Measurements from ENCODE around the gene CATSPERB.
"Not testable (repeated sequence)": the region's sequence is repeated elsewhere in the genome, so short reads cannot be mapped to it uniquely, and the experiment has no call there.

Gene CATSPERB

DNA sequence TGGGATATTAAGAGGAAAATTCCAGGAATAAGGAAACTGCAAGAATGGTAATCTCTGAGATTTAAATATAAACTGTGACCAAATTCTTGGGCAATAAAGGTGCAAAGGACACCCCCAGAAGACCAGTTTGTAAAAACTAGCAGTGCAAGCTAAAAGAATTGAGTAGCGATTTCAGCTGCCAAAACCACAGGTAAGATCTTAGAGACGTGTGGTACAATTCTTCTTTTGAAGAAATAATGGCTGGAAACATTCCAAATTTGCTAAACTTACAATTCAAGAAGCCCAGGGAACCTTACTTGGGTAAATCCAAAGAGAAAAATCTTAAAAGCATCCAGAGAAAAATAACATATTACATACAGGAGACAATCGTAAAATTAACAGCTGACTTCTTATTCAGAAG lies 12.0 kb downstream of the CATSPERB start:
- no peak overlapping the region for H3K27ac Mint-ChIP-seq
- H3K4me3 Mint-ChIP-seq = no peak overlapping the region
- H3K27me3 Mint-ChIP-seq = no peaks in the 10 kb centered on the region
- H3K4me1 Mint-ChIP-seq (ENCODE audit: low read depth) = peaks cover 11% of the 10 kb centered on the region
- no peaks in the 10 kb centered on the region for H3K36me3 Mint-ChIP-seq
- no peaks in the 10 kb centered on the region for H3K9me3 Mint-ChIP-seq (ENCODE audit: low read depth)

DNA sequence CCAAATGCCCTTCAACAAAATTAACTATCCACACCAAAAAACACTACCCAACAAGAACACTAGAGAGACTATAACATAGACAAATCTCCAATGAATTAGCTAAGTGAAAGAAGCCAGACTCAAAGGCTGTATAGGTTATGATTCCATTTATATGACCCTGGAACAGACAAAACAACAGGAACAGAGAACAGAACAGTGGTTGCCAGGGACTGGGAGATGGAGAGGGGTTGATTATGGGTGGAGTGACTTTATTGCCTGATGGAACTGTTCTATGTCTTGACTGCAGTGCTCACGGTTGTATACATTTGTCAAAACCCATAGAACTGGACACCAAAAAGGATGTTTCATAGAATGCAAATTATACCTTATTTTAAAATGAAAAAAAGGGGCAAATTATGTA lies 14.9 kb downstream of the CATSPERB start:
- H3K27me3 Mint-ChIP-seq = no peaks in the 10 kb centered on the region
- peaks cover 19% of the 10 kb centered on the region for H3K4me1 Mint-ChIP-seq (ENCODE audit: low read depth)
- no peak overlapping the region for H3K4me3 Mint-ChIP-seq
- no peak overlapping the region for H3K27ac Mint-ChIP-seq
- H3K36me3 Mint-ChIP-seq = no peaks in the 10 kb centered on the region
- H3K9me3 Mint-ChIP-seq (ENCODE audit: low read depth) = no peaks in the 10 kb centered on the region

DNA sequence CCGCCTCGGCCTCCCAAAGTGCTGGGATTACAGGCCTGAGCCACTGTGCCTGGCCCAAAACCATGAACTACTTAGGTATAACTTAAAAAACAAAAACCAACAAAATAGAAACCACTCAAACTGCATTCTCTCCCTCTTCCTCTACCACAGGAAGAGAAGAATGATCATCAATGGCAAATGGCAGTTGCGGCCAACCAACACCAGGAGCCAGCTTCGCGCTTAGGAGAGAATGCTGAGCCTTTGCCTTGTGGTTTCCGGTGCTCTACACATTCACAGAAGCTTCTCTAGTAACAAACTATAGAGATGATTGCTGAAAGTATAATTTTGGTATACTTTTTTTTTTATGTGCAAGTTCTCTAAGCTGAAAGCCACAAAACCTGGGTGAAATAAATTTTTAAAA lies 17.1 kb downstream of the CATSPERB start:
- Mint-ChIP-seq H3K36me3 (peaks cover 2% of the 10 kb centered on the region), H3K4me3 (peak overlapping the region; percentile 43), H3K27ac (peak overlapping the region; percentile 48), H3K27me3 (no peaks in the 10 kb centered on the region), H3K4me1 (ENCODE audit: low read depth) (peaks cover 16% of the 10 kb centered on the region), H3K9me3 (ENCODE audit: low read depth) (no peaks in the 10 kb centered on the region)

DNA sequence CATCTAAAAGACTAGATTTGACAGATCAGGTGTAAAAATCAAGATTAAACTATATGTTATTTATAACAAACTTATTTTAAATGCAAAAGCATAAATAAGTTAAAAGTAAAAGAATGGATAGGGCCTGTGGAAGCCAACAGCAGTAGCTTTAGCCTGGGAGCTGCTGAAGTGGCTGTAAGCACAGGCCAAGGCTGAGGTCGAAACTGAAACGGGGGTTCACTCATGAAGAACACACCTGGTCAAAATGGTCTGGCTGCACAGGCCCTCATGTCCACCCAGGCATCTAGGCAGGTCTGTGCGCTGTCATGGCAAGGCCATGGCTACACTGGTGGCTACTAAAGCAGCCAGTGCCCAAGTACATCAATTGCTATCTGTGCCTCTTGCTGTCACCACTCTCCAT lies 23.1 kb downstream of the CATSPERB start:
- Mint-ChIP-seq H3K9me3 (ENCODE audit: low read depth) (no peaks in the 10 kb centered on the region), H3K4me1 (ENCODE audit: low read depth) (no peaks in the 10 kb centered on the region), H3K27me3 (no peaks in the 10 kb centered on the region), H3K36me3 (peaks cover 8% of the 10 kb centered on the region), H3K4me3 (no peak overlapping the region), H3K27ac (no peak overlapping the region)

DNA sequence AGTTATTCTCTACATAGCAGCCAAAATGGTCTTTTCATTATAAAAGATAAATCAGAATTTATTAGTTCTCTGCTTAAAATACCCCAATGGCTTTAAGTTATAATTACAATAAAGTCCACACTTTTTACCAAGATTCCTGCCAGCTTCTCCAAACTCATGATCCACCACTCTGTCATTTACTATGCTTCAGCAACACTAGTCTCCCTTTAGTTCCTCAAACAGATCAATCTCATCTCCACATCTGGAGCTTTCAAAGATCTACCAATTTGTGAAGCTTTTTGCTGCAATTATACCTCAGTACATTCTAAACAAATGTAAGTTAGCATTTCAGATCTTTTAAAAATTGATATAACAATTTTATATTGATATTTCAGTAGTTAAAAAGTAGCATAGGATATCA lies 24.9 kb downstream of the CATSPERB start:
- Mint-ChIP-seq H3K4me1 (ENCODE audit: low read depth) (no peaks in the 10 kb centered on the region), H3K27me3 (no peaks in the 10 kb centered on the region), H3K36me3 (peaks cover 10% of the 10 kb centered on the region), H3K27ac (no peak overlapping the region), H3K4me3 (no peak overlapping the region), H3K9me3 (ENCODE audit: low read depth) (no peaks in the 10 kb centered on the region)

DNA sequence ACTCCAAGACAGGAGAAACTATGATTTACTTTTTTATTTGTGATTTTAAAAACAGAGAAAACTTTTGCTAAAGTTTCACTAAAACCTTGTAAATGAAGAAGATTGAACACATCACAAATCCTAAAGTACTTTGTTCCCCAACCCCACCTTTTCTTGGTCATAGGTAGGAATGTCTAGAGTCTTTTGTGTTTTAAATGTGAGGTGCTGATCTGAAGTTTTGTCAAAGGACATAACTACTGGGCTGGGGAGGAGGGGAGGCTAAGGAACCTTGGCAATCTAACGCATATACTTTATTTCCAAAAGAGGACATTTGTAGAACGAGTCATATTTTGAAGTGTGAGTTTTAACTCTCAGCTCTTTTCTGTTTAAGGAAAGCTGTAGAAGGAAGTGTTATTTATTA lies 37.2 kb downstream of the CATSPERB start:
- H3K27me3 Mint-ChIP-seq = no peaks in the 10 kb centered on the region
- peaks cover 20% of the 10 kb centered on the region for H3K9me3 Mint-ChIP-seq (ENCODE audit: low read depth)
- H3K4me1 Mint-ChIP-seq (ENCODE audit: low read depth) = no peaks in the 10 kb centered on the region
- no peak overlapping the region for H3K27ac Mint-ChIP-seq
- peaks cover 8% of the 10 kb centered on the region for H3K36me3 Mint-ChIP-seq
- H3K4me3 Mint-ChIP-seq = no peak overlapping the region

DNA sequence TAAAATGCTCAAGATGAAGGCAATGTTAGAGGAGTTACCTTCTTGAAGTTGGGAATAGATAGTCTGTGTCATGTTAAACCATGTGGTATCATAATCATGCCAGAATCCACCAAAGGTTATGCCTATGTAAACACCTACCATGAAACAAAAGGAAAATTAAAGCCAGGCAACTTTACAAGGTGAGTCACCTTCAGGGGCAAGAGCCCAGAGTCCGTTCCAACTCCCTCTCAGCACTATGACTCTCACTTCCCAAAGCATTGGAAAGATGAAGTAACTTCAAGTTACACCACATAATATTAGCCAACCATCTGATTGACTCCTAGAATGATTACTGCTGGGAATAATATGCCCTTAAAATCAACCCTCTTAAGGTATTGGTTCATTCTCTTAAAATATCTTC lies 38.5 kb downstream of the CATSPERB start:
- Mint-ChIP-seq H3K4me3 (no peak overlapping the region), H3K36me3 (peaks cover 8% of the 10 kb centered on the region), H3K27ac (no peak overlapping the region)

DNA sequence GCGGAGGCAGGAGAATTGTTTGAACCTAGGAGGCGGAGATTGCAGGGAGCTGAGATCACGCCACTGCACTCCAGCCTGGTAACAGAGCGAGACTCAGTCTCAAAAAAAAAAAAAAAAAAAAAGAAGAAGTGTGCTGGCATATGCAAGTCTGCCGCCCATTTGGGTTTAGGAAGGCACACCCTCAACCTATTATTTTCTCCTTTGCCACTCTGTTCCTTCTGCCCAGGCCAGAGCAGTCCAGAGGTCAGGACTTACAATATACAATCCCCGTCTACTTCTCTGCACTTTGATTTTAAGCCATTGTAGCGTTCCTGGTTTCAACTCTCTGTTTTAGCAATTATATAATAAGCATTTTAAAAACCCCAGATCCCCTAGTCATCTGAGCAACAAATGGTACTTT lies 39.8 kb downstream of the CATSPERB start:
- H3K27me3 Mint-ChIP-seq = no peaks in the 10 kb centered on the region
- no peak overlapping the region for H3K27ac Mint-ChIP-seq
- peaks cover 8% of the 10 kb centered on the region for H3K36me3 Mint-ChIP-seq
- no peak overlapping the region for H3K4me3 Mint-ChIP-seq
- H3K4me1 Mint-ChIP-seq (ENCODE audit: low read depth) = no peaks in the 10 kb centered on the region
- H3K9me3 Mint-ChIP-seq (ENCODE audit: low read depth) = peaks cover 11% of the 10 kb centered on the region

More for the DNA sequence above, 38.5 kb downstream of the CATSPERB start:
- Mint-ChIP-seq H3K27me3 (no peaks in the 10 kb centered on the region), H3K9me3 (ENCODE audit: low read depth) (peaks cover 20% of the 10 kb centered on the region), H3K4me1 (ENCODE audit: low read depth) (no peaks in the 10 kb centered on the region)

DNA sequence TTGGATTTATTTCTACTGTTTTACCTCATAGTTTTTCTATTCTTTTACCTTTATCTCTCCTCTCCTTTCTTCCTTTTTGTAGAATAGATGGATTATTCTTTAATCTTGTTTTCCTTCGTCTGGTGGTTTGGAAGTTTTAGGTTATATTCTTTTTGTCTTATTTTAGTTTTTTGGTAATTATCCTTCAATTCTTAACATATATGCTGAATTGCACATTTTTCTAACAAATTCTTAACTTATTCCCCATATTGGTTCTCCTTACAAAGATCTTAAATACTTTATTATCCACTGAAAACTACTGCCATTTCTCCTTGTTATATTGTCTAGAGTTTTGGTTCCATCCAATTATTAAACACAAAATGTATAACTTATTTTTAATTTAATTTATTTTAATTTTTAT lies 42.3 kb downstream of the CATSPERB start:
- Mint-ChIP-seq H3K4me1 (ENCODE audit: low read depth) (no peaks in the 10 kb centered on the region), H3K27ac (no peak overlapping the region), H3K36me3 (peaks cover 8% of the 10 kb centered on the region), H3K27me3 (no peaks in the 10 kb centered on the region), H3K4me3 (no peak overlapping the region), H3K9me3 (ENCODE audit: low read depth) (peaks cover 8% of the 10 kb centered on the region)

DNA sequence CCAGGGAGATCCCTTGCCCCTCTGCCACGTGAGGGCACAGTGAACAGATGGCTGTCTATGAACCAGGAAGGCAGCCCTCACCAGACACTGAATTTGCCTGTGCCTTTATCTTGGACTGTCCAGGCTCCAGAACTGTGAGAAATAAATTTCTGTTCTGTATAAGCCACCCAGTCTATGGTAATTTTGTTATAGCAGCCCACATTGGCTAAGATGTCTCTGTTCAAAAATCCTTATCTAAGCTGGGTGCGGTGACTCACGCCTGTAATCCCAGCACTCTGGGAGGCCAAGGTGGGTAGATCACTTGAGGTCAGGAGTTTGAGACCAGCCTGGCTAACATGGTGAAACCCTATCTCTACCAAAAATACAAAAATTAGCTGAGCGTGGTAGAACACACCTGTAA lies 44.5 kb downstream of the CATSPERB start:
- not testable (repeated sequence) for H3K27ac Mint-ChIP-seq; H3K36me3 Mint-ChIP-seq; H3K9me3 Mint-ChIP-seq (ENCODE audit: low read depth); H3K27me3 Mint-ChIP-seq; H3K4me1 Mint-ChIP-seq (ENCODE audit: low read depth); H3K4me3 Mint-ChIP-seq

DNA sequence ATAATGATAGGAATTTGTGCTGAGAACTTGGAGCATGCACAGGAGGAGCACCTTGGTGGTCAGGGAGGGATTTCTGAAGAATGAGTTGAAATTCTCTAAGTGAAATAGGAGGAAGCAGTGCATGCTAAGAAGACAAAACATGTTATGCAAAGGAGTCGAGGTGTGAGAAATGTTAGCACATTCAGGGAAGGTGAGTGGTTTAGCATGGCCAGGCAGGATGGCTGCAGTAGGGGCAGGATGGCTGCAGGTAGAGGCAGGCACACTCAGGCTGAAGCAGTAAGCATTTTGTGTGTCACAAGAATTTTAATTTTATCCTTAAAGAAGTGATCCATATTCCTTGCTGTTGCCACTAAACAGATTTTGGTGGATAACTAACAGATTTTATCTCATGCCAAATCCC lies 46.3 kb downstream of the CATSPERB start:
- Mint-ChIP-seq H3K36me3 (peaks cover 3% of the 10 kb centered on the region), H3K4me3 (no peak overlapping the region), H3K27me3 (no peaks in the 10 kb centered on the region), H3K9me3 (ENCODE audit: low read depth) (peaks cover 3% of the 10 kb centered on the region), H3K27ac (no peak overlapping the region), H3K4me1 (ENCODE audit: low read depth) (peaks cover 7% of the 10 kb centered on the region)

DNA sequence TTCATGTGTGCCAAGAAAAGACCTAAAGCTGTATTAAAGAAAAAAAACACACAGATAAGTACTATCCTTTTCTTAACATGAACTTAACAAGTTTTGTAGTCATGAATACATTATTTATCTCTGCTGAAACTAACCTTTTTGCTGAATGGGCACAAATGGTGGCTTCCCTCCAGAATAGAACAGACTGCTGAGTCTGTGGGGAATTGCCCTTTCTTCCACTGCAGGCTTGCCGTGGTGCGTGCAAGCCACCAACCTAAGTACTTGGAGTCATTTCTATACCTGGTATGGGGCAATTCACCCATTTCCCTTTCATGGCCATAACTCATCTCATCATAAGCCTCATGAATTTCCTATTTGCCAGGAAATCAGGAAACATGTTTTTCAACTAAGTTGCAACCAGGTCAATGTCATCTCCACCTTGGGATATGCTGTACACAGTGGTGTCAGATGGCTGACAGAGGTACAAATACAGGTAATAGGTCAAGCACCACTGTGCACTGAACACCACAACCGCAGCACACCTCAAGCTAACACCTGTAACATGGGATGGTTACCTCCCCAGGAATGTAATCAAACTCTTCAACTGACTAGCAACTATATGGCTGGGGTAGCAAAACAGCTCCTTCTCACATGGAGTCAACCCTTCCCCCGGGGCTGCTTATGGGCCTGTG lies 49.9 kb downstream of the CATSPERB start:
- H3K4me3 Mint-ChIP-seq = no peak overlapping the region
- no peak overlapping the region for H3K27ac Mint-ChIP-seq
- H3K36me3 Mint-ChIP-seq = peaks cover 6% of the 10 kb centered on the region
- H3K9me3 Mint-ChIP-seq (ENCODE audit: low read depth) = no peaks in the 10 kb centered on the region
- no peaks in the 10 kb centered on the region for H3K27me3 Mint-ChIP-seq
- H3K4me1 Mint-ChIP-seq (ENCODE audit: low read depth) = peaks cover 7% of the 10 kb centered on the region

DNA sequence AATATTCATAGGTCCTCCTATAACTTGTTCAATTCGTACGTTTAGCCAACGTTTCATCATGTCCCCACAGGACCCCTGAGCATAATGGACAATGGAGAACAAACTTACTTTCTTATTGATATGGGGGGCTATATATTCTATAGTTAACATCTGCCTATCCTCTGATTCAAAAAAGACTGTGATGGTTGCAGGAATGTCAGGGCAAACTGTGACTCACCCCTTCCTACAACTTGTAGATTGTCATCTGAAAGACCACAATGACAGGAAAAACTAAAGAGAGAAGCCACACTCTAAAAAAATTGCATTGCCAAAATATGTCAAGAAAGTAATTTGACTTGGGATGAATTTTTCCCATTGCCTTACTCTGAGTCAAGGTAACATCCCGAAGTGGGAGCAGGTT lies 50.8 kb downstream of the CATSPERB start:
- H3K4me1 Mint-ChIP-seq (ENCODE audit: low read depth) = peaks cover 7% of the 10 kb centered on the region
- no peak overlapping the region for H3K27ac Mint-ChIP-seq
- no peak overlapping the region for H3K4me3 Mint-ChIP-seq

DNA sequence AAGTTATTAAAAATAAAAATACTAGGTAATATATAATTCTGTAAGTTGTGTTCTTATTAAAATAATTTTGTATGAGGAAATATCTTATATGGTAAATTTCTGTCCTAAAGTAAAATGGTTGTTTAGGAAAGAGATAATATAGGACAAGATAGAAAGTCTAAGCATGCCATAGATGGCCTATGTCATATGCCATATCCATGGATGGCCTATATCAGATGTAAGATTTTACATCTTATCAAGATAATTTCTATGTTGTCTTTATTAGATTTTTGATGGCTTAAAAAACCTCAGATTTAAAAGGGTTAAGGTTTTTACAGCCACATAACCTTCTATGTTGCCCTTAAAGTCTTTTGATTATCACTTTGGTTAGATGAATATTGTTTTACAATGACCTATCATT lies 52.6 kb downstream of the CATSPERB start:
- no peaks in the 10 kb centered on the region for H3K9me3 Mint-ChIP-seq (ENCODE audit: low read depth)
- no peak overlapping the region for H3K27ac Mint-ChIP-seq
- H3K4me1 Mint-ChIP-seq (ENCODE audit: low read depth) = peaks cover 7% of the 10 kb centered on the region
- no peak overlapping the region for H3K4me3 Mint-ChIP-seq
- H3K27me3 Mint-ChIP-seq = no peaks in the 10 kb centered on the region
- peaks cover 7% of the 10 kb centered on the region for H3K36me3 Mint-ChIP-seq

More for the DNA sequence above, 50.8 kb downstream of the CATSPERB start:
- Mint-ChIP-seq H3K36me3 (peaks cover 7% of the 10 kb centered on the region), H3K9me3 (ENCODE audit: low read depth) (no peaks in the 10 kb centered on the region), H3K27me3 (no peaks in the 10 kb centered on the region)

DNA sequence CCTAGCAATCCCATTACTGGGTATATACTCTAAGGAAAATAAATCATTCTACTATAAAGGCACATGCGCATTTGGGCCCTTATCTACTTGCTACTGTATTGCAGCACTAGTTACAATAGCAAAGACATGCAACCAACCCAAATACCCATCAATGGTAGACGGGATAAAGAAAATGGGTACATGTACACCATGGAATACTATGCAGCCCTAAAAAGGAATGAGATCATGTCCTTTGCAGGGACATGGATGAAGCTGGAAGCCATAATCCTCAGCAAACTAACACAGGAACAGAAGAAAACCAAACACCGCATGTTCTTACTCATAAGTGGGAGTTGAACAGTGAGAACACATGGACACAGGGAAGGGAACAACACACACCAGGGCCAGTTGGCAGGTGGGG lies 54.2 kb downstream of the CATSPERB start:
- not testable (repeated sequence) for H3K27me3 Mint-ChIP-seq; H3K36me3 Mint-ChIP-seq; H3K27ac Mint-ChIP-seq; H3K9me3 Mint-ChIP-seq (ENCODE audit: low read depth); H3K4me1 Mint-ChIP-seq (ENCODE audit: low read depth); H3K4me3 Mint-ChIP-seq

DNA sequence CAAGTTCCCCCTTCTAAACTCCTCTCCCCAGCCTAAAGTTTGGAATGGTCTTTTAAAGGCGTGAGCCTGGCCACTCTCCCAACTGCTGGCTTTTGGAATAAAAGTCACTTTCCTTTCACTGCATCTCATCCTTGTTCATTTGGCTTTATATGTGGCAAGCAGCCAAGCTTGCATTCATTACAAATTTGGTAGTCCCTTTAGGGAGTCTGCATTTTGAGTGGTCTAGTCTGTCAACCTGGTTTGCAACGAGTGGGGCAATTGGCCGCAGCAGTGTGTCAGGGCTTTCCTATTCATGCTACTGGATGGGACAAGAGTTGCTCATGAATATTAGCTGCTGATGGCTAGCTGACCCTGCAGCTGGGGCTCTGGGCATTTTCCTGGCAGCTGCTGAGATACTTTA lies 57.0 kb downstream of the CATSPERB start:
- H3K9me3 Mint-ChIP-seq (ENCODE audit: low read depth) = no peaks in the 10 kb centered on the region
- H3K36me3 Mint-ChIP-seq = peaks cover 5% of the 10 kb centered on the region
- no peaks in the 10 kb centered on the region for H3K4me1 Mint-ChIP-seq (ENCODE audit: low read depth)
- no peak overlapping the region for H3K4me3 Mint-ChIP-seq
- H3K27ac Mint-ChIP-seq = no peak overlapping the region
- no peaks in the 10 kb centered on the region for H3K27me3 Mint-ChIP-seq
